ENCODE data around the gene COL4A1. TPM values are rescaled to one million over a fixed set of nuclear protein-coding genes. Genes with fewer than 3 reads are reported as not detected.

Gene COL4A1
- total and polyA plus RNA-seq, 2 of the 13 experiments (the other 11 are each of a cell fraction or from before 2014, with no cell fraction given), result not detected

DNA sequence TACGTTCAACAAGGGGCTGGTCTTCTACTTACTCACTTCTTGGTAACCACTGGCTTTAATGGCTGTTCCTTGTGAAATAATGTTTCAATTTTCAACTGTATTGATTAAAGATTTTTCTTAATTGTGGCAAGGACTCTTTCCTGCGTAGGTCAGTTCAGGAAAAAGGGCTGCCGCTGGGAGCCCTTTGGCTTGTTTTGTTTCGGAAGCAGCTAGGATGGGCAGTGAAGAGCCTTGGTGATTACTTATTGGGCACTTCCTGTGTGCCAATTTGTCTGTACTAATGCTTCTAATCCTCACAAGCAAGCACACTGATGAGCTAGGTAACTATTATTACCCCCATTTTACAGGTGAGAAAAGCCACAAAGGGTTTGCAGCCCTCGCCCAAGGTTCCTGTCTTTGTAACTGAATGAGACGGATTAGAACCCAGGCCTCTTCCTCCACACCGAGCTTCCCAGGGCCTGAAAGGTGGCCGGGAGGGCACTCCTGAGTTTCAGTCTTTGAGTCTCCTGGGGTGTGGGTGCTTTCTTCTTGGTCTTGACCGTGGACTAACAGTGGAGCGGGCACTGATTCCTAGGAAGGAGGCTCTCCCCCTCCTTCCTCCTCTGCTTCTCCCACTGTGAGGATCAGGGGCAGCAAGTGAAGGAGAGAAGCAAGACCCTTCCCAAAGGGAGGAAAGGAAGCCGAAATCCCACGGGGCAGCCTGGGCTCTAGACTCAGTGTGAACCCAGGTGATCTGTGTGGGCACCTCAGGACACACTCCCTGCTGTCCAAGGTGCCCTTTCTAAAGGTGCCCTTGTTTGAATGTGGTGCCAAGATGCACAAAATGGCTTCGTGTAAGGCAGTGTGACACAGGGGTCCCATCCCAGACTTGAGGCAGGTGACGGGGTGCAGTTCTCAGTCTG is 3.8 kb upstream of the COL4A1 start (continued):
- TF ChIP-seq, protein P1, sequence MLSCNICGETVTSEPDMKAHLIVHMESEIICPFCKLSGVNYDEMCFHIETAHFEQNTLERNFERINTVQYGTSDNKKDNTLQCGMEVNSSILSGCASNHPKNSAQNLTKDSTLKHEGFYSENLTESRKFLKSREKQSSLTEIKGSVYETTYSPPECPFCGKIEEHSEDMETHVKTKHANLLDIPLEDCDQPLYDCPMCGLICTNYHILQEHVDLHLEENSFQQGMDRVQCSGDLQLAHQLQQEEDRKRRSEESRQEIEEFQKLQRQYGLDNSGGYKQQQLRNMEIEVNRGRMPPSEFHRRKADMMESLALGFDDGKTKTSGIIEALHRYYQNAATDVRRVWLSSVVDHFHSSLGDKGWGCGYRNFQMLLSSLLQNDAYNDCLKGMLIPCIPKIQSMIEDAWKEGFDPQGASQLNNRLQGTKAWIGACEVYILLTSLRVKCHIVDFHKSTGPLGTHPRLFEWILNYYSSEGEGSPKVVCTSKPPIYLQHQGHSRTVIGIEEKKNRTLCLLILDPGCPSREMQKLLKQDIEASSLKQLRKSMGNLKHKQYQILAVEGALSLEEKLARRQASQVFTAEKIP (CRISPR knock-in tag; IDR thresholded peaks at IDR 0.05; ENCODE audit: borderline replicate concordance), result no peak
- TF ChIP-seq SNAPC4 (CRISPR knock-in tag; IDR thresholded peaks at IDR 0.05), result no peak
- TF ChIP-seq NFKB2 (CRISPR knock-in tag; IDR thresholded peaks at IDR 0.05; ENCODE audit: borderline replicate concordance), result no peak
- no peak for TF ChIP-seq SP2 (CRISPR knock-in tag; IDR thresholded peaks at IDR 0.05)
- no peak for TF ChIP-seq ZNF800 (CRISPR knock-in tag; IDR thresholded peaks at IDR 0.05)
